ENCODE data around the gene ACADL. TPM values are rescaled to one million over a fixed set of nuclear protein-coding genes. Genes with fewer than 3 reads are reported as not detected.

ACADL gene
- total RNA-seq, 2 experiments from 2014 or later, result not detected

DNA sequence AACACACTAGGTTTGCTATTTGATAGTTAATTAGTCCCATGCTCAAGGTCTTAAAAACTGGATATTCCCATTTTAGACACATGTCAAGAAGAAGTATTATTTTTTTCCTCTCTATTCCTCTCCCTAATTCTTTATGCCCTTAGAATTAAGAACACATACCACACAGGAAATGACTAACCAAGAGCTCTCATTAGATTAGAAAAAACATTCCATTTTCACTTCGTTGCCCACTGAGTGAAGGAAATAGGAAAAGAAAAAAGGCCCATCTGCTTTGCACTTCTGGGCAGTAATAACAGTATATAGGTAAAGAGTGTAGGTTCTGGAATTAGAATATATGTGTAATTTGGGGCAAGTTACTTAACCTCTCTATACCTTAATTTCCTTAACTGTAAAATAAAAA is 26.9 kb downstream of the ACADL start:
- H3K9me3 Mint-ChIP-seq, result no peaks in the 10 kb centered on the region
- no peak for ATAC-seq
- intact Hi-C loops (cut with micrococcal nuclease), result no loop called here
- TF ChIP-seq, protein P1, sequence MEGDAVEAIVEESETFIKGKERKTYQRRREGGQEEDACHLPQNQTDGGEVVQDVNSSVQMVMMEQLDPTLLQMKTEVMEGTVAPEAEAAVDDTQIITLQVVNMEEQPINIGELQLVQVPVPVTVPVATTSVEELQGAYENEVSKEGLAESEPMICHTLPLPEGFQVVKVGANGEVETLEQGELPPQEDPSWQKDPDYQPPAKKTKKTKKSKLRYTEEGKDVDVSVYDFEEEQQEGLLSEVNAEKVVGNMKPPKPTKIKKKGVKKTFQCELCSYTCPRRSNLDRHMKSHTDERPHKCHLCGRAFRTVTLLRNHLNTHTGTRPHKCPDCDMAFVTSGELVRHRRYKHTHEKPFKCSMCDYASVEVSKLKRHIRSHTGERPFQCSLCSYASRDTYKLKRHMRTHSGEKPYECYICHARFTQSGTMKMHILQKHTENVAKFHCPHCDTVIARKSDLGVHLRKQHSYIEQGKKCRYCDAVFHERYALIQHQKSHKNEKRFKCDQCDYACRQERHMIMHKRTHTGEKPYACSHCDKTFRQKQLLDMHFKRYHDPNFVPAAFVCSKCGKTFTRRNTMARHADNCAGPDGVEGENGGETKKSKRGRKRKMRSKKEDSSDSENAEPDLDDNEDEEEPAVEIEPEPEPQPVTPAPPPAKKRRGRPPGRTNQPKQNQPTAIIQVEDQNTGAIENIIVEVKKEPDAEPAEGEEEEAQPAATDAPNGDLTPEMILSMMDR (IDR thresholded peaks at IDR 0.05), result no peak
- ChIA-PET POLR2A (no interaction called here), CTCF (interaction anchor here (0.7 to 2.7 kb wide), 24 partner anchors 8 to 1803 kb away, joined by 3 to 47 read pairs (median 4); partner anchors contain the start of genes ACADL and RPE)
- DNase-seq, result no peak
- H3K36me3 Mint-ChIP-seq (ENCODE audit: low read depth), result no peaks in the 10 kb centered on the region
- H3K4me1 Mint-ChIP-seq (ENCODE audit: low read depth), result no peaks in the 10 kb centered on the region
- no peak overlapping the region for H3K27ac Mint-ChIP-seq
- H3K4me3 Mint-ChIP-seq, result no peak overlapping the region
- peaks cover 5% of the 10 kb centered on the region for H3K27me3 Mint-ChIP-seq

DNA sequence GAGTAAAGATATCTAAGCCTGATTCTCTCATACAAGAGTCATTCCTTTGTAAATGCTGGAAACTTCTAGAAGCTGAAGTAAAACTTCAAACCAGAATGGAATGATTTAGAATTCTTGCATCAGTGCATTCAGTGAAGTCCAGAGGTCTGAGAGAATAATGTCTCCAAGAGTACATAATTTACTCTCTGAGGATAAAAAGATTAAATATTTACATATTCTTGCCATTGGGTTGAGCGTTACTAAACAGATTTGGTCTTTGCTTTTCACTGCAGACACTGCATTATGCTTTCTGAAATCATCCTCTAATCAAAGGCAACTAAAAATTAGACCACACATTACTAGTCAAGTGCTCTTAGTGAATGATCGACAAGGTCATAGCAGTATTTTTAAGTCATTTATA is 27.5 kb downstream of the ACADL start:
- DNase-seq, result no peak
- intact Hi-C loops (cut with micrococcal nuclease), result loop anchor here (2.0 kb wide), 1 partner anchor 125 kb away; no protein-coding TSS in a partner anchor

DNA sequence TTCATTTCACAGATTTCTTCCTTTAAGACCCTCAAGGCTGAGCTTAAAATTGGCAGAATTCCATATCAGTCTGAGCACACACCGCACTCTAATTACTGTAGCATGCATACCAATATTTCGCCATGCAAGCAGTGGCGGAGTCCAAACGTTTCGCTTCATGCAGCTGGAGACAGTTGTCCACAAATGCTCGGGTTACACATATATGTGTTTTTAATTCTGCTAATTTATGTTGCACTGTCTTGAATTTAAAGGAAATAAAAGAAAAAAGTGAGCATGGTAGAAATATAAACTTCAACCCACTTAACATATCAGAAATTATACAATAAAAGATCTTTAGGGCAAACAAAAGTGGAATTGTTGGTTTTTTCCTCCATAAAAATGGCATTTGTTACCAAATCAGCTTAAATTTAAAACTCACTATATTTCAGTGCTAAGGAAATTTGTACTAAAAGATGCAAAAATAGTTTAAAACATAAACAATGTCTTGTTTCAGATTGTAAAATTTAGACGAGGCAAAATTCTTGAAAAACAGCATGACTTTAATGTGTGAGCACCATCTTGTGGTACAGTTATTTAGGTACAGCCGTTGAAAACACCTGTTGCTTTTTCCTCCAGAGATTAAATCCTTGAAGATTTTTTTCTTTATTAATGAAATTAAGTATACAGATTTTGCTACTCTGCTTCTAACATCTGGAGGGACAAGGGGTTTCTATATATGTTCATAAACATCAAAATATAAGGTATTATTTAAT is 30.0 kb downstream of the ACADL start:
- no peak overlapping the region for H3K27ac Mint-ChIP-seq
- CTCF ChIA-PET, result interaction anchor here (0.6 to 3.0 kb wide), 18 partner anchors 10 to 268 kb away, joined by 3 to 40 read pairs (median 4); partner anchors contain the start of gene KANSL1L
- ATAC-seq, result no peak
- H3K27me3 Mint-ChIP-seq, result no peaks in the 10 kb centered on the region
- no peak overlapping the region for H3K4me3 Mint-ChIP-seq
- DNase-seq, result no peak
- H3K36me3 Mint-ChIP-seq (ENCODE audit: low read depth), result no peaks in the 10 kb centered on the region
- POLR2A ChIA-PET, result no interaction called here
- intact Hi-C loops (cut with micrococcal nuclease), result no loop called here
- no peaks in the 10 kb centered on the region for H3K9me3 Mint-ChIP-seq
- TF ChIP-seq, protein P1 (IDR thresholded peaks at IDR 0.05), result peak; percentile 69
- H3K4me1 Mint-ChIP-seq (ENCODE audit: low read depth), result no peaks in the 10 kb centered on the region

More for the DNA sequence above, 27.5 kb downstream of the ACADL start:
- no peak overlapping the region for H3K27ac Mint-ChIP-seq
- no peaks in the 10 kb centered on the region for H3K9me3 Mint-ChIP-seq
- no peaks in the 10 kb centered on the region for H3K36me3 Mint-ChIP-seq (ENCODE audit: low read depth)
- H3K27me3 Mint-ChIP-seq, result peaks cover 2% of the 10 kb centered on the region
- H3K4me3 Mint-ChIP-seq, result no peak overlapping the region
- POLR2A ChIA-PET, result no interaction called here
- CTCF ChIA-PET, result interaction anchor here (1.4 to 2.7 kb wide), 3 partner anchors 10 to 221 kb away, joined by 5 to 47 read pairs (median 9); no protein-coding TSS in a partner anchor
- no peaks in the 10 kb centered on the region for H3K4me1 Mint-ChIP-seq (ENCODE audit: low read depth)
- TF ChIP-seq, protein P1 (IDR thresholded peaks at IDR 0.05), result no peak
- no peak for ATAC-seq

DNA sequence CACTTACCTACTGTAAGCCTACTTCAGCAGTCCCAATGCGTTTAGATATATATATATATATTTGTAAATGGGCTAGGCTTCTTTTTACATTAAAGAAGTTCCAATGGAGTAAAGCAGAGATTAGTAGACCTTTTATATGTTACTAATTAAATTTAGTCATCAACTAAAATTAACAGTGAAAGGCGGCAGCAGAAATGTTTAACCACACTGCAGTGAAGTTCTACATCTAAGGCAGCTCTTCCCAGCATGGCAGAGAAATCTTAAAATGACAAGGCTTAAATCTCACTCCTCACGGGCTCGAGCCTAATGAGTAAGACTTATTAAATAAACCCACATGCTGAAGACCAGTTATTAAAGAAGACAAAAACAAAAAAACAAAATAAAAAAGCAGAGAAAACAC is 34.9 kb downstream of the ACADL start:
- CTCF ChIA-PET, result interaction anchor here (1.3 kb wide), 1 partner anchor 9 kb away, joined by 6 read pairs; no protein-coding TSS in a partner anchor
- Mint-ChIP-seq H3K4me3 (no peak overlapping the region), H3K36me3 (ENCODE audit: low read depth) (no peaks in the 10 kb centered on the region), H3K4me1 (ENCODE audit: low read depth) (peaks cover 2% of the 10 kb centered on the region), H3K27ac (no peak overlapping the region), H3K27me3 (no peaks in the 10 kb centered on the region), H3K9me3 (peaks cover 12% of the 10 kb centered on the region)
- POLR2A ChIA-PET, result no interaction called here
- no peak for ATAC-seq
- no peak for DNase-seq
- intact Hi-C loops (cut with micrococcal nuclease), result no loop called here
- TF ChIP-seq, protein P1 (IDR thresholded peaks at IDR 0.05), result no peak

DNA sequence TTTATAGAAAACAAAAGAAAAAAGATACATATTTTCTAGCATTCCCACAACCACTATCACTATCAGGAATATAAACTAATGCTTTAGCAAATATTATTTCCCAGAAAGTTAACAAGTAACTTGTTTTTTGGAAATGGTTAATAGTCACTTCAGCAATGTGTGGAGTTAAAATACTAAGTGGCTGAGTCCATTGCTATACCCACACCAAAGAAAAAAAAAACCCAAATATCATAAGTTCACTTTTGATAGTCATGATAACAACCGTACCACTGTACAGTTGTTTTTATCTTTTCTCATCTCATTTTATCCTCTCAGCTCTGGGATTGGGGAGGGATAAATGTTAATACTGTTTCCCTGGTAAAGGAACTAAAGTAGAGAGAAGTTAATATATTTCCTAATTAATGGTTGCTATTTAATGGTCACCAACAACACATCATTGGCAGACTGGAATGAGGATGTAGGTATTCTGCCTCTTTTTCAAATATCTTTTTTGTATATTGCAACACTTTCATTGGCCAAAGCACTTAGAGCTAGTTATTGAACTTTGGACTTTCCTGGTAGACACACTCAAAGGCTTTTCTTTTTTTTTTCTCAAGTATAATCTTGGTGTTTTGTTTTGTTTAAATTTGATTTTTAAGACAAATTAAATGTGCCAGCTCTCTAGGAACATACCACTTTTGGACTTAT is 35.7 kb downstream of the ACADL start:
- CTCF ChIA-PET, result interaction anchor here (0.7 to 1.3 kb wide), 2 partner anchors 9 to 228 kb away, joined by 3 to 6 read pairs; no protein-coding TSS in a partner anchor
- POLR2A ChIA-PET, result no interaction called here
- Mint-ChIP-seq H3K27me3 (no peaks in the 10 kb centered on the region), H3K9me3 (peaks cover 18% of the 10 kb centered on the region), H3K36me3 (ENCODE audit: low read depth) (peaks cover 5% of the 10 kb centered on the region), H3K4me1 (ENCODE audit: low read depth) (peaks cover 2% of the 10 kb centered on the region), H3K4me3 (no peak overlapping the region), H3K27ac (no peak overlapping the region)
- ATAC-seq (no peak), DNase-seq (no peak)
- intact Hi-C loops (cut with micrococcal nuclease), result no loop called here
- TF ChIP-seq, protein P1 (IDR thresholded peaks at IDR 0.05), result no peak
